Breast epithelium (tissue), 3 donors: ENCODE measurements around the gene CBS.
"Not testable (repeated sequence)": the region's sequence is repeated elsewhere in the genome, so short reads cannot be mapped to it uniquely, and the experiment has no call there.

Experiments used
- CTCF ChIP-seq, 3 donors: fragments of 450-650 bp; IDR thresholded peaks; one replicate each; pipeline ENCODE4 v1.5.1; 2016 to 2017; ENCODE audit warnings: antibody characterized with exemption in 3 of 3, mild to moderate bottlenecking in 3 of 3, moderate library complexity in 3 of 3
- POLR2A ChIP-seq: fragments of 450-650 bp; IDR thresholded peaks from one replicate; pipeline ENCODE4 v1.6.1; 2016; ENCODE audit warnings: antibody characterized with exemption, mild to moderate bottlenecking, moderate library complexity
- POLR2AphosphoS5 ChIP-seq, 3 donors: sonication (generic); formaldehyde crosslinking; IDR thresholded peaks; one replicate each; pipeline ENCODE4 v1.6.1; 2017; ENCODE audit warnings: antibody characterized with exemption in 3 of 3

- TF ChIP-seq CTCF (IDR thresholded peaks at IDR 0.05); POLR2AphosphoS5 (IDR thresholded peaks at IDR 0.05); POLR2A: not testable (repeated sequence)
These were observed 12.5 kb downstream of the CBS start for GRCh38 chr21:43062955-43063664.
